T-helper 1 cell treated with Interleukin-12 subunit alpha and Interleukin-12 subunit beta and Interleukin-4 antibody, amounts not matched to agents 30 μg/mL and 1 μg/mL, for 36 hours (primary cell): ENCODE results near the gene ANKZF1.
A peak's percentile ranks its signal among the peaks of the same experiment; 100 is the strongest.

Source experiments
- H3K27ac Mint-ChIP-seq: one replicate; pipeline ENCODE4 v1.8.0; 2021; ENCODE audit warnings: mild to moderate bottlenecking, mixed read lengths
- H3K27me3 Mint-ChIP-seq: one replicate; pipeline ENCODE4 v1.8.0; 2021; ENCODE audit warnings: low read depth, mixed read lengths
- H3K36me3 Mint-ChIP-seq: one replicate; pipeline ENCODE4 v1.8.0; 2021; ENCODE audit warnings: low read depth, mixed read lengths
- H3K4me1 Mint-ChIP-seq: one replicate; pipeline ENCODE4 v1.8.0; 2021; ENCODE audit warnings: low read depth, mixed read lengths
- H3K4me3 Mint-ChIP-seq: one replicate; pipeline ENCODE4 v1.8.0; 2021; ENCODE audit warnings: mild to moderate bottlenecking, moderate library complexity, mixed read lengths
- H3K9me3 Mint-ChIP-seq: one replicate; pipeline ENCODE4 v1.8.0; 2021; ENCODE audit warnings: mixed read lengths

The ANKZF1 gene

GRCh38 chr2:219230059-219230540 is 494 bp downstream of the ANKZF1 start:
- peaks cover 47% of the 10 kb centered on the region for H3K4me1 Mint-ChIP-seq
- H3K27me3 Mint-ChIP-seq, result no peaks in the 10 kb centered on the region
- H3K9me3 Mint-ChIP-seq, result no peaks in the 10 kb centered on the region
- peak overlapping the region; percentile 97 for H3K27ac Mint-ChIP-seq
- peak overlapping the region; percentile 95 for H3K4me3 Mint-ChIP-seq
- peaks cover 42% of the 10 kb centered on the region for H3K36me3 Mint-ChIP-seq

- Mint-ChIP-seq H3K4me3 (no peak overlapping the region), H3K4me1 (peaks cover 33% of the 10 kb centered on the region), H3K9me3 (no peaks in the 10 kb centered on the region), H3K36me3 (peaks cover 57% of the 10 kb centered on the region), H3K27ac (peak overlapping the region; percentile 5), H3K27me3 (no peaks in the 10 kb centered on the region)
Observed at GRCh38 chr2:219234331-219234730, 4.7 kb downstream of the ANKZF1 start.

GRCh38 chr2:219243291-219243761 is 13.7 kb downstream of the ANKZF1 start:
- H3K4me3 Mint-ChIP-seq, result peak overlapping the region; percentile 4
- no peaks in the 10 kb centered on the region for H3K27me3 Mint-ChIP-seq
- H3K4me1 Mint-ChIP-seq, result peaks cover 42% of the 10 kb centered on the region
- peaks cover 15% of the 10 kb centered on the region for H3K36me3 Mint-ChIP-seq
- no peaks in the 10 kb centered on the region for H3K9me3 Mint-ChIP-seq
- peak overlapping the region; percentile 70 for H3K27ac Mint-ChIP-seq

- Mint-ChIP-seq H3K4me3 (peak overlapping the region; percentile 98), H3K27me3 (no peaks in the 10 kb centered on the region)
Observed at GRCh38 chr2:219244789-219245147, 15.2 kb downstream of the ANKZF1 start.

GRCh38 chr2:219245148-219245898 is 15.7 kb downstream of the ANKZF1 start, which contains the start of the genes GLB1L and STK16:
Gene GLB1L, minus strand, starts transcription at chr2:219245444. Its CDS starts 1,871 bp downstream, at chr2:219243573.
Gene STK16, plus strand, starts transcription at chr2:219245479. Its CDS starts 521 bp downstream, at chr2:219246000.
- Mint-ChIP-seq H3K27me3 (no peaks in the 10 kb centered on the region), H3K4me3 (peak within 1 kb of the TSS; percentile 98), H3K9me3 (no peaks in the 10 kb centered on the region), H3K4me1 (peaks cover 60% of the 10 kb centered on the region), H3K27ac (peak within 1 kb of the TSS; percentile 99), H3K36me3 (peaks cover 33% of the 10 kb centered on the region)

More at GRCh38 chr2:219244789-219245147, 15.2 kb downstream of the ANKZF1 start:
- no peaks in the 10 kb centered on the region for H3K9me3 Mint-ChIP-seq
- peaks cover 28% of the 10 kb centered on the region for H3K36me3 Mint-ChIP-seq
- peak overlapping the region; percentile 99 for H3K27ac Mint-ChIP-seq
- H3K4me1 Mint-ChIP-seq, result peaks cover 56% of the 10 kb centered on the region

GRCh38 chr2:219245899-219246230 is 16.3 kb downstream of the ANKZF1 start:
- Mint-ChIP-seq H3K36me3 (peaks cover 39% of the 10 kb centered on the region), H3K9me3 (no peaks in the 10 kb centered on the region), H3K4me3 (peak overlapping the region; percentile 98), H3K27ac (peak overlapping the region; percentile 99), H3K27me3 (no peaks in the 10 kb centered on the region), H3K4me1 (peaks cover 64% of the 10 kb centered on the region)

GRCh38 chr2:219246559-219246958 is 17.0 kb downstream of the ANKZF1 start:
- peaks cover 71% of the 10 kb centered on the region for H3K4me1 Mint-ChIP-seq
- no peaks in the 10 kb centered on the region for H3K27me3 Mint-ChIP-seq
- H3K9me3 Mint-ChIP-seq, result no peaks in the 10 kb centered on the region
- H3K36me3 Mint-ChIP-seq, result peaks cover 46% of the 10 kb centered on the region
- peak overlapping the region; percentile 99 for H3K4me3 Mint-ChIP-seq
- H3K27ac Mint-ChIP-seq, result peak overlapping the region; percentile 94

GRCh38 chr2:219247678-219248642 is 18.4 kb downstream of the ANKZF1 start:
- H3K4me1 Mint-ChIP-seq, result peaks cover 73% of the 10 kb centered on the region
- H3K36me3 Mint-ChIP-seq, result peaks cover 60% of the 10 kb centered on the region
- H3K27ac Mint-ChIP-seq, result peak overlapping the region; percentile 94
- no peaks in the 10 kb centered on the region for H3K9me3 Mint-ChIP-seq
- no peaks in the 10 kb centered on the region for H3K27me3 Mint-ChIP-seq
- peak overlapping the region; percentile 99 for H3K4me3 Mint-ChIP-seq

- Mint-ChIP-seq H3K4me3 (peak overlapping the region; percentile 99), H3K27me3 (no peaks in the 10 kb centered on the region), H3K9me3 (no peaks in the 10 kb centered on the region), H3K36me3 (peaks cover 63% of the 10 kb centered on the region), H3K27ac (peak overlapping the region; percentile 94), H3K4me1 (peaks cover 69% of the 10 kb centered on the region)
Observed at GRCh38 chr2:219248845-219249202, 19.2 kb downstream of the ANKZF1 start.

- peak overlapping the region; percentile 99 for H3K4me3 Mint-ChIP-seq
- no peaks in the 10 kb centered on the region for H3K27me3 Mint-ChIP-seq
- peak overlapping the region; percentile 94 for H3K27ac Mint-ChIP-seq
- peaks cover 63% of the 10 kb centered on the region for H3K36me3 Mint-ChIP-seq
- H3K9me3 Mint-ChIP-seq, result no peaks in the 10 kb centered on the region
- H3K4me1 Mint-ChIP-seq, result peaks cover 68% of the 10 kb centered on the region
Observed at GRCh38 chr2:219249203-219249980, 19.8 kb downstream of the ANKZF1 start.

- Mint-ChIP-seq H3K4me3 (peak overlapping the region; percentile 99), H3K27ac (peak overlapping the region; percentile 97), H3K27me3 (no peaks in the 10 kb centered on the region), H3K4me1 (peaks cover 66% of the 10 kb centered on the region), H3K9me3 (no peaks in the 10 kb centered on the region), H3K36me3 (peaks cover 63% of the 10 kb centered on the region)
Observed at GRCh38 chr2:219250049-219250781, 20.6 kb downstream of the ANKZF1 start.

- Mint-ChIP-seq H3K9me3 (no peaks in the 10 kb centered on the region), H3K4me1 (peaks cover 65% of the 10 kb centered on the region), H3K27me3 (no peaks in the 10 kb centered on the region), H3K4me3 (peak overlapping the region; percentile 99), H3K36me3 (peaks cover 61% of the 10 kb centered on the region), H3K27ac (peak overlapping the region; percentile 97)
Observed at GRCh38 chr2:219251656-219252055, 22.1 kb downstream of the ANKZF1 start.

- H3K4me3 Mint-ChIP-seq, result peak overlapping the region; percentile 99
- H3K9me3 Mint-ChIP-seq, result no peaks in the 10 kb centered on the region
- peak overlapping the region; percentile 97 for H3K27ac Mint-ChIP-seq
- no peaks in the 10 kb centered on the region for H3K27me3 Mint-ChIP-seq
- H3K4me1 Mint-ChIP-seq, result peaks cover 61% of the 10 kb centered on the region
- peaks cover 61% of the 10 kb centered on the region for H3K36me3 Mint-ChIP-seq
Observed at GRCh38 chr2:219252084-219252483, 22.5 kb downstream of the ANKZF1 start.
